IMR-90 (cell line): Measurements from ENCODE around the gene CWF19L2. TPM values are rescaled to one million over a fixed set of nuclear protein-coding genes. Genes with fewer than 3 reads are reported as not detected.

ENCODE experiments used
- ATAC-seq: fragments of 200-7000 bp; cut with Tn5 transposase; 2 replicates; pipeline ENCODE4 v1.9.1; 2020; ENCODE audit warnings: low read depth, mild to moderate bottlenecking, moderate library complexity
- BruUV-seq: library from RNA; stranded (reverse); fragments of 400-500 nt; replicated peaks from 2 replicates; lab custom pipeline; 2021; lab: Mats Ljungman, UMichigan
- CTCF ChIA-PET: fragments of 300-600 bp; formaldehyde crosslinking; extraction: SDS; loops from one replicate; lab custom pipeline; 2021; ENCODE audit warnings: antibody characterized with exemption; lab: Yijun Ruan, JAX
- POLR2A ChIA-PET: fragments of 300-600 bp; sonication (Branson Sonifier 250); formaldehyde crosslinking; loops from one replicate; lab custom pipeline; 2022; ENCODE audit warnings: antibody characterized with exemption; ENCODE audit not compliant: unreplicated experiment; lab: Charles Lee
- DNase-seq: peaks from one replicate; pipeline ENCODE4 v3.0.0; 2013
- H2AFZ ChIP-seq: replicated peaks from 2 replicates; pipeline ENCODE3; 2013; ENCODE audit warnings: low read length, mild to moderate bottlenecking; ENCODE audit not compliant: poor library complexity
- H2AK5ac ChIP-seq: 2 replicates; pipeline ENCODE4 v1.6.1; 2013; ENCODE audit warnings: low read depth, low read length, inconsistent platforms
- H2AK9ac ChIP-seq: replicated peaks from 2 replicates; pipeline ENCODE3; 2013; ENCODE audit warnings: mild to moderate bottlenecking, low read depth, low read length, moderate library complexity; ENCODE audit not compliant: poor library complexity
- H2BK120ac ChIP-seq: 2 replicates; pipeline ENCODE4 v1.6.1; 2013; ENCODE audit warnings: low read depth, low read length, inconsistent platforms
- H2BK15ac ChIP-seq: 3 replicates; pipeline ENCODE4 v1.6.1; 2013; ENCODE audit warnings: low read depth, low read length, inconsistent platforms
- H2BK20ac ChIP-seq: 2 replicates; pipeline ENCODE4 v1.6.1; 2013; ENCODE audit warnings: low read depth, mild to moderate bottlenecking, inconsistent platforms, low read length, moderate library complexity
- H2BK5ac ChIP-seq: 2 replicates; pipeline ENCODE4 v1.6.1; 2013; ENCODE audit warnings: mild to moderate bottlenecking, low read depth, low read length, inconsistent platforms; ENCODE audit not compliant: poor library complexity, severe bottlenecking
- H3K14ac ChIP-seq: replicated peaks from 2 replicates; pipeline ENCODE4 v1.6.1; 2013; ENCODE audit warnings: low read depth, low read length, inconsistent platforms
- H3K18ac ChIP-seq: 2 replicates; pipeline ENCODE4 v1.6.1; 2013; ENCODE audit warnings: low read depth, low read length, control low read depth
- H3K23ac ChIP-seq: 2 replicates; pipeline ENCODE4 v1.6.1; 2013; ENCODE audit warnings: low read depth, low read length, inconsistent platforms
- H3K27ac ChIP-seq: 2 replicates; pipeline ENCODE4 v1.5.1; 2013; ENCODE audit warnings: mild to moderate bottlenecking, control low read depth, low read length; ENCODE audit not compliant: insufficient read depth
- H3K27me3 ChIP-seq: 2 replicates; pipeline ENCODE4 v1.6.1; 2013; ENCODE audit warnings: low read length; ENCODE audit not compliant: control insufficient read depth, insufficient read depth
- H3K36me3 ChIP-seq: 2 replicates; pipeline ENCODE4 v1.6.1; 2013; ENCODE audit warnings: low read length, mixed read lengths; ENCODE audit not compliant: control insufficient read depth, insufficient read depth
- H3K4ac ChIP-seq: 2 replicates; pipeline ENCODE4 v1.6.1; 2013; ENCODE audit warnings: low read depth, low read length, inconsistent platforms
- H3K4me1 ChIP-seq: 2 replicates; pipeline ENCODE4 v1.6.1; 2013; ENCODE audit warnings: low read length, mixed read lengths; ENCODE audit not compliant: control insufficient read depth, insufficient read depth
- H3K4me2 ChIP-seq: 2 replicates; pipeline ENCODE4 v1.6.1; 2013; ENCODE audit warnings: low read depth, mild to moderate bottlenecking, control low read depth, low read length, moderate library complexity
- H3K4me3 ChIP-seq: 2 replicates; pipeline ENCODE4 v1.5.1; 2013; ENCODE audit warnings: low read depth, mild to moderate bottlenecking, control low read depth, low read length, moderate library complexity; ENCODE audit not compliant: insufficient read depth
- H3K56ac ChIP-seq: 2 replicates; pipeline ENCODE4 v1.6.1; 2013; ENCODE audit warnings: low read length, inconsistent platforms; ENCODE audit not compliant: insufficient read depth; ENCODE audit errors: extremely low read depth
- H3K79me1 ChIP-seq, 2 experiments: 2 replicates each; pipeline ENCODE4 v1.6.1; 2013; ENCODE audit warnings: low read length in 2 of 2, inconsistent platforms in 1 of 2, low read depth in 1 of 2
- H3K9ac ChIP-seq: 2 replicates; pipeline ENCODE4 v1.6.1; 2013; ENCODE audit warnings: low read depth, low read length, control low read depth
- H3K9me1 ChIP-seq: 2 replicates; pipeline ENCODE4 v1.6.1; 2013; ENCODE audit warnings: low read length, inconsistent platforms; ENCODE audit not compliant: insufficient read depth
- H3K9me3 ChIP-seq: 2 replicates; pipeline ENCODE4 v1.6.1; 2013; ENCODE audit warnings: low read length; ENCODE audit not compliant: control insufficient read depth, insufficient read depth
- H4K20me1 ChIP-seq: 2 replicates; pipeline ENCODE4 v1.6.1; 2013; ENCODE audit warnings: low read length, inconsistent platforms; ENCODE audit not compliant: insufficient read depth
- H4K5ac ChIP-seq: 2 replicates; pipeline ENCODE4 v1.6.1; 2013; ENCODE audit warnings: mild to moderate bottlenecking, low read depth, low read length, control low read depth
- H4K8ac ChIP-seq, 2 experiments: 2 replicates each; pipeline ENCODE4 v1.6.1; 2013; ENCODE audit warnings: low read depth in 2 of 2, low read length in 2 of 2, control low read depth in 1 of 2, inconsistent platforms in 1 of 2
- H4K91ac ChIP-seq: 2 replicates; pipeline ENCODE4 v1.6.1; 2013; ENCODE audit warnings: low read depth, low read length, inconsistent platforms; ENCODE audit not compliant: insufficient read depth
- BHLHE40 ChIP-seq: fragments of 150-350 bp; IDR thresholded peaks from 2 replicates; pipeline ENCODE4 v1.6.1; 2016; ENCODE audit warnings: mild to moderate bottlenecking, low read depth, low read length
- CEBPB ChIP-seq: IDR thresholded peaks from 2 replicates; pipeline ENCODE4 v1.6.1; 2012; ENCODE audit warnings: low read depth, low read length, improper control_type of control experiment
- CHD1 ChIP-seq: IDR thresholded peaks from 2 replicates; pipeline ENCODE4 v1.6.1; 2012; ENCODE audit warnings: low read depth, low read length, improper control_type of control experiment
- ELK1 ChIP-seq: fragments of 150-350 bp; IDR thresholded peaks from 2 replicates; pipeline ENCODE4 v1.6.1; 2016; ENCODE audit warnings: low read depth, mild to moderate bottlenecking, low read length, moderate library complexity, borderline replicate concordance
- FOS ChIP-seq: fragments of 150-350 bp; IDR thresholded peaks from 2 replicates; pipeline ENCODE4 v1.6.1; 2016; ENCODE audit warnings: low read depth, low read length
- MAFK ChIP-seq: IDR thresholded peaks from 2 replicates; pipeline ENCODE4 v1.6.1; 2012; ENCODE audit warnings: low read depth, low read length, improper control_type of control experiment
- MAZ ChIP-seq: IDR thresholded peaks from 2 replicates; pipeline ENCODE4 v1.6.1; 2012; ENCODE audit warnings: low read depth, mild to moderate bottlenecking, low read length, improper control_type of control experiment, moderate library complexity, borderline replicate concordance
- MXI1 ChIP-seq: IDR thresholded peaks from 2 replicates; pipeline ENCODE4 v1.6.1; 2012; ENCODE audit warnings: low read depth, mild to moderate bottlenecking, low read length, moderate library complexity, borderline replicate concordance
- NFE2L2 ChIP-seq: fragments of 150-350 bp; IDR thresholded peaks from 2 replicates; pipeline ENCODE4 v1.6.1; 2016; ENCODE audit warnings: low read depth, mild to moderate bottlenecking, low read length
- POLR2A ChIP-seq: IDR thresholded peaks from 2 replicates; pipeline ENCODE4 v1.6.1; 2012; ENCODE audit warnings: mild to moderate bottlenecking, low read depth, low read length
- RAD21 ChIP-seq: IDR thresholded peaks from 2 replicates; pipeline ENCODE4 v1.6.1; 2012; ENCODE audit warnings: low read length, improper control_type of control experiment
- RCOR1 ChIP-seq: IDR thresholded peaks from 2 replicates; pipeline ENCODE4 v1.6.1; 2012; ENCODE audit warnings: mild to moderate bottlenecking, low read length, improper control_type of control experiment; ENCODE audit not compliant: insufficient replicate concordance
- RFX5 ChIP-seq: IDR thresholded peaks from 2 replicates; pipeline ENCODE4 v1.8.0; 2012; ENCODE audit warnings: low read depth, mild to moderate bottlenecking, low read length, moderate library complexity
- SMC3 ChIP-seq: fragments of 150-350 bp; IDR thresholded peaks from 2 replicates; pipeline ENCODE4 v1.6.1; 2016; ENCODE audit warnings: low read depth, mild to moderate bottlenecking, antibody characterized with exemption, low read length, moderate library complexity
- USF2 ChIP-seq: fragments of 150-350 bp; IDR thresholded peaks from 2 replicates; pipeline ENCODE4 v1.6.1; 2017; ENCODE audit warnings: mild to moderate bottlenecking, antibody characterized with exemption, low read length, low read depth
- WGBS, 2 experiments: methylation state at CpG; one replicate each; pipeline versions ENCODE4 v1.1.5 to v1.1.7; 2013; ENCODE audit warnings: missing lambda C conversion rate in 2 of 2; ENCODE audit not compliant: insufficient read length in 1 of 2; ENCODE audit errors: extremely low coverage in 2 of 2; 5-methylcytosine and 5-hydroxymethylcytosine counted together
- dilution Hi-C: fragments of 300-500 bp; cut with HindIII; formaldehyde crosslinking; loops from one replicate; pipeline ENCODE4 v1.14.3; 2018; ENCODE audit warnings: low sequenced_read_pairs; ENCODE audit not compliant: unreplicated experiment
- in situ Hi-C: fragments of 300-500 bp; cut with MboI; formaldehyde crosslinking; loops from 3 replicates; pipeline ENCODE4 v1.14.3; 2019; ENCODE audit warnings: low sequenced_read_pairs, inconsistent platforms, mixed read lengths
- intact Hi-C: fragments of 100-400 bp; cut with micrococcal nuclease; formaldehyde crosslinking; loops from 2 replicates; pipeline ENCODE4 v1.10.0; 2022
- polyA plus RNA-seq, 3 experiments: library from polyadenylated mRNA; depleted of rRNA; stranded (reverse); fragments of >200 nt; gene quantifications; 2 replicates each; pipeline ENCODE4 v1.2.3, GENCODE V29; 2012; ENCODE audit warnings: low replicate concordance in 1 of 3
- total RNA-seq: library from RNA; depleted of rRNA; stranded (reverse); fragments of >200 nt; gene quantifications from 2 replicates; pipeline ENCODE4 v1.2.3, GENCODE V29; 2012
- TF ChIP-seq, protein P1 (sequence below): conservative IDR thresholded peaks from 2 replicates; pipeline ENCODE4 v1.5.1; 2012; ENCODE audit warnings: mild to moderate bottlenecking, low read depth, low read length, improper control_type of control experiment

Gene CWF19L2
- total and polyA plus RNA-seq, 2 of the 4 experiments (the other 2 are of a cell fraction): 1.7 to 3.8 TPM

GRCh38 chr11:107307991-107308390, 149.6 kb downstream of the CWF19L2 start:
- TF ChIP-seq CEBPB: no peak
- no peak for TF ChIP-seq MXI1
- TF ChIP-seq FOS: no peak
- TF ChIP-seq CHD1: no peak
- no peak for TF ChIP-seq USF2
- TF ChIP-seq POLR2A: no peak
- TF ChIP-seq ELK1: no peak
- no peak for TF ChIP-seq NFE2L2
- TF ChIP-seq, protein P1, sequence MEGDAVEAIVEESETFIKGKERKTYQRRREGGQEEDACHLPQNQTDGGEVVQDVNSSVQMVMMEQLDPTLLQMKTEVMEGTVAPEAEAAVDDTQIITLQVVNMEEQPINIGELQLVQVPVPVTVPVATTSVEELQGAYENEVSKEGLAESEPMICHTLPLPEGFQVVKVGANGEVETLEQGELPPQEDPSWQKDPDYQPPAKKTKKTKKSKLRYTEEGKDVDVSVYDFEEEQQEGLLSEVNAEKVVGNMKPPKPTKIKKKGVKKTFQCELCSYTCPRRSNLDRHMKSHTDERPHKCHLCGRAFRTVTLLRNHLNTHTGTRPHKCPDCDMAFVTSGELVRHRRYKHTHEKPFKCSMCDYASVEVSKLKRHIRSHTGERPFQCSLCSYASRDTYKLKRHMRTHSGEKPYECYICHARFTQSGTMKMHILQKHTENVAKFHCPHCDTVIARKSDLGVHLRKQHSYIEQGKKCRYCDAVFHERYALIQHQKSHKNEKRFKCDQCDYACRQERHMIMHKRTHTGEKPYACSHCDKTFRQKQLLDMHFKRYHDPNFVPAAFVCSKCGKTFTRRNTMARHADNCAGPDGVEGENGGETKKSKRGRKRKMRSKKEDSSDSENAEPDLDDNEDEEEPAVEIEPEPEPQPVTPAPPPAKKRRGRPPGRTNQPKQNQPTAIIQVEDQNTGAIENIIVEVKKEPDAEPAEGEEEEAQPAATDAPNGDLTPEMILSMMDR: no peak
- TF ChIP-seq MAZ: no peak
- no peak for TF ChIP-seq RAD21
- no peak for TF ChIP-seq MAFK
- no peak for TF ChIP-seq RCOR1
- no peak for TF ChIP-seq RFX5
- no peak for TF ChIP-seq BHLHE40
- no peak for TF ChIP-seq SMC3
- Histone ChIP-seq H2BK5ac (no peak overlapping the region), H3K79me1 (no peaks in the 10 kb centered on the region), H3K18ac (no peak overlapping the region), H4K91ac (no peak overlapping the region), H3K4ac (no peak overlapping the region), H4K8ac (no peak overlapping the region), H2AK5ac (no peak overlapping the region), H3K27ac (no peak overlapping the region), H3K4me3 (no peak overlapping the region), H2AFZ (no peak overlapping the region), H3K56ac (no peak overlapping the region), H2BK15ac (no peak overlapping the region), H2BK120ac (no peak overlapping the region), H3K9ac (no peak overlapping the region), H3K36me3 (no peaks in the 10 kb centered on the region), H3K27me3 (no peaks in the 10 kb centered on the region), H4K5ac (no peak overlapping the region), H2BK20ac (no peak overlapping the region), H3K4me2 (no peak overlapping the region), H2AK9ac (no peak overlapping the region), H3K9me1 (no peaks in the 10 kb centered on the region; the same call in 1 of the 2 replicates), H3K9me3 (no peaks in the 10 kb centered on the region), H3K4me1 (no peaks in the 10 kb centered on the region), H4K20me1 (no peaks in the 10 kb centered on the region), H3K14ac (no peak overlapping the region), H3K23ac (no peak overlapping the region)
- DNase-seq (no peak), ATAC-seq (no peak)
- in situ Hi-C loops: no loop called here
- POLR2A ChIA-PET: no interaction called here
- CTCF ChIA-PET: no interaction called here
- no TSS peak for BruUV-seq
- dilution Hi-C loops: no loop called here
- intact Hi-C loops: no loop called here
- WGBS, 2 experiments: no CpG with 5 or more reads among the region's 2 CpGs
